Neuronal stem cell (in vitro differentiated cells): ENCODE measurements around the gene SH2D4B.

Experiments
- DNase-seq: peaks from one replicate; pipeline ENCODE4 v3.0.0-alpha.2; 2013; ENCODE audit warnings: low spot score
- H2AFZ ChIP-seq: one replicate; pipeline ENCODE4 v1.6.1; 2013; ENCODE audit warnings: mild to moderate bottlenecking, low read length, inconsistent platforms
- H2AK5ac ChIP-seq: 2 replicates; pipeline ENCODE4 v1.6.1; 2013; ENCODE audit warnings: low read depth, mild to moderate bottlenecking, inconsistent platforms, low read length, moderate library complexity, mixed read lengths
- H2BK120ac ChIP-seq: 2 replicates; pipeline ENCODE4 v1.6.1; 2013; ENCODE audit warnings: low read depth, mild to moderate bottlenecking, inconsistent platforms, low read length, moderate library complexity, mixed read lengths
- H2BK12ac ChIP-seq: one replicate; pipeline ENCODE4 v1.6.1; 2013; ENCODE audit warnings: low read length, inconsistent platforms
- H2BK15ac ChIP-seq: 2 replicates; pipeline ENCODE4 v1.6.1; 2013; ENCODE audit warnings: mild to moderate bottlenecking, low read length, inconsistent platforms, mixed read lengths
- H2BK5ac ChIP-seq: one replicate; pipeline ENCODE4 v1.6.1; 2013; ENCODE audit warnings: inconsistent platforms, mild to moderate bottlenecking, low read length, moderate library complexity
- H3K14ac ChIP-seq: one replicate; pipeline ENCODE4 v1.6.1; 2013; ENCODE audit warnings: low read length, inconsistent platforms
- H3K18ac ChIP-seq: 2 replicates; pipeline ENCODE4 v1.6.1; 2013; ENCODE audit warnings: low read length, inconsistent platforms
- H3K23ac ChIP-seq: 2 replicates; pipeline ENCODE4 v1.6.1; 2013; ENCODE audit warnings: low read depth, mild to moderate bottlenecking, mixed read lengths, low read length, inconsistent platforms; ENCODE audit not compliant: poor library complexity
- H3K27ac ChIP-seq: replicated peaks from 3 replicates; pipeline ENCODE4 v1.5.1; 2013; ENCODE audit warnings: low read length, inconsistent platforms
- H3K27me3 ChIP-seq, 3 experiments: 2 replicates each; pipeline ENCODE4 v1.6.1; 2013; ENCODE audit warnings: low read length in 3 of 3, mild to moderate bottlenecking in 2 of 3, inconsistent platforms in 1 of 3, low read depth in 1 of 3, mixed read lengths in 1 of 3, moderate library complexity in 1 of 3; ENCODE audit not compliant: control insufficient read depth in 3 of 3, insufficient read depth in 3 of 3
- H3K36me3 ChIP-seq, 2 donors: replicated peaks in 1 of 2; 2 replicates each; pipeline ENCODE4 v1.6.1; 2013; ENCODE audit warnings: low read length in 2 of 2; ENCODE audit not compliant: control insufficient read depth in 2 of 2, insufficient read depth in 2 of 2
- H3K4ac ChIP-seq: 2 replicates; pipeline ENCODE4 v1.6.1; 2013; ENCODE audit warnings: inconsistent platforms, mild to moderate bottlenecking, low read length, moderate library complexity
- H3K4me1 ChIP-seq, 2 donors: 1 replicate in 1 of 2; 2 replicates in 1 of 2; pipeline ENCODE4 v1.6.1; 2013; ENCODE audit warnings: low read length in 2 of 2, low read depth in 1 of 2; ENCODE audit not compliant: control insufficient read depth in 2 of 2, insufficient read depth in 1 of 2
- H3K4me2 ChIP-seq: one replicate; pipeline ENCODE4 v1.6.1; 2013; ENCODE audit warnings: mild to moderate bottlenecking, low read length, inconsistent platforms; ENCODE audit not compliant: insufficient read depth, poor library complexity, severe bottlenecking
- H3K4me3 ChIP-seq, 2 donors: 2 replicates each; pipeline ENCODE4 v1.5.1; 2013; ENCODE audit warnings: low read length in 2 of 2, mild to moderate bottlenecking in 2 of 2, inconsistent platforms in 1 of 2, moderate library complexity in 1 of 2
- H3K79me1 ChIP-seq: one replicate; pipeline ENCODE4 v1.6.1; 2013; ENCODE audit warnings: low read depth, mild to moderate bottlenecking, inconsistent platforms, low read length, moderate library complexity
- H3K9ac ChIP-seq: one replicate; pipeline ENCODE4 v1.6.1; 2013; ENCODE audit warnings: mild to moderate bottlenecking, low read depth, low read length, inconsistent platforms; ENCODE audit not compliant: poor library complexity
- H3K9me3 ChIP-seq, 2 donors: replicated peaks in 1 of 2; 2 replicates each; pipeline versions ENCODE3 to v1.6.1; 2013; ENCODE audit warnings: low read length in 2 of 2, mild to moderate bottlenecking in 2 of 2, inconsistent platforms in 1 of 2, low read depth in 1 of 2, mixed read lengths in 1 of 2, moderate library complexity in 1 of 2; ENCODE audit not compliant: control insufficient read depth in 2 of 2, insufficient read depth in 1 of 2
- H4K8ac ChIP-seq: one replicate; pipeline ENCODE4 v1.6.1; 2013; ENCODE audit warnings: low read depth, mild to moderate bottlenecking, inconsistent platforms, low read length, moderate library complexity
- H4K91ac ChIP-seq: one replicate; pipeline ENCODE4 v1.6.1; 2013; ENCODE audit warnings: low read length, low read depth, mild to moderate bottlenecking, inconsistent platforms; ENCODE audit not compliant: poor library complexity
- WGBS, 2 donors: extraction: QIAGEN DNeasy Blood & Tissue Kit; methylation state at CpG; one replicate each; pipeline ENCODE4 v1.1.7; 2013; ENCODE audit warnings: missing lambda C conversion rate in 2 of 2, mixed read lengths in 1 of 2; ENCODE audit not compliant: insufficient read length in 2 of 2, insufficient replicate concordance in 1 of 2; ENCODE audit errors: extremely low coverage in 2 of 2; 5-methylcytosine and 5-hydroxymethylcytosine counted together

SH2D4B gene

GRCh38 chr10:80690434-80690833 lies 152.7 kb downstream of the SH2D4B start:
- Histone ChIP-seq H2AFZ (no peak overlapping the region), H3K18ac (no peak overlapping the region), H3K36me3 (no peaks in the 10 kb centered on the region), H3K4me1 (peaks cover 0 to 6% of the 10 kb centered on the region in 2 donors), H2BK5ac (no peak overlapping the region), H3K9ac (no peak overlapping the region), H4K8ac (no peak overlapping the region), H4K91ac (no peak overlapping the region), H3K4me3 (no peak overlapping the region), H3K9me3 (no peaks in the 10 kb centered on the region), H2BK12ac (no peak overlapping the region), H3K27ac (no peak overlapping the region), H3K79me1 (no peaks in the 10 kb centered on the region), H3K23ac (no peak overlapping the region), H3K4ac (no peak overlapping the region), H3K27me3 (peaks cover 0 to 4% (median 0%) of the 10 kb centered on the region in 3 experiments), H2BK120ac (no peak overlapping the region), H2BK15ac (no peak overlapping the region), H2AK5ac (no peak overlapping the region), H3K4me2 (no peak overlapping the region), H3K14ac (no peak overlapping the region)
- no peak for DNase-seq

GRCh38 chr10:80691441-80691840 lies 153.7 kb downstream of the SH2D4B start:
- Histone ChIP-seq H3K23ac (no peak overlapping the region), H3K4ac (no peak overlapping the region), H3K18ac (no peak overlapping the region), H4K91ac (no peak overlapping the region), H2BK12ac (no peak overlapping the region), H3K79me1 (no peaks in the 10 kb centered on the region), H3K4me3 (no peak overlapping the region), H4K8ac (no peak overlapping the region), H3K9ac (no peak overlapping the region), H2BK15ac (no peak overlapping the region), H3K27me3 (peaks cover 0 to 4% (median 0%) of the 10 kb centered on the region in 3 experiments), H2BK5ac (no peak overlapping the region), H3K14ac (no peak overlapping the region), H2AK5ac (no peak overlapping the region), H2BK120ac (no peak overlapping the region), H3K27ac (no peak overlapping the region), H2AFZ (no peak overlapping the region), H3K4me2 (no peak overlapping the region), H3K4me1 (peaks cover 0 to 4% of the 10 kb centered on the region in 2 donors), H3K36me3 (no peaks in the 10 kb centered on the region), H3K9me3 (no peaks in the 10 kb centered on the region)
- no peak for DNase-seq

- DNase-seq, result no peak
- Histone ChIP-seq H3K27me3 (peaks cover 0 to 4% (median 0%) of the 10 kb centered on the region in 3 experiments), H2BK5ac (no peak overlapping the region)
Observed at GRCh38 chr10:80693565-80693964, 155.9 kb downstream of the SH2D4B start.

DNA sequence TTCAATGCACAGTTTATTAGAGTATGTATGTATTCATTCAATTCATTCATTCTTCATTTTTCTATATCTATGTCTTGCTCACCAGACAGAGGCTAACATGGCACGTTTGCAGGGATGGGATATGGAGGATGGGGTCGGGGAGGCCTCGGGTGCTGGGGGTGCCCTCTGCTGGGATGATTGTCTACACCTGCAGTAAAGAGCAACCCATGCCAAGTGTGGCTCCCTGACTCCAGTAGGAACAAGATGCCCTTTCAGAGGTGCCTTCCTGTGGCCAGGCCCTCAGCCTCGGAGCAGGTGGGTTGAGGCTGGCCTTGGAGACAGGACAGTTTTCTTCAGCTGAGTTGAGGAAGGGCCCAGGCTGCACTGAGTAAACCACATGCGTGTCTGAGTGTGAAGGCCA lies 157.2 kb downstream of the SH2D4B start:
- H4K91ac ChIP-seq, result no peak overlapping the region
- no peak overlapping the region for H2BK15ac ChIP-seq
- H2BK120ac ChIP-seq, result no peak overlapping the region
- no peak for DNase-seq
- no peak overlapping the region for H3K14ac ChIP-seq
- no peak overlapping the region for H3K18ac ChIP-seq
- peaks cover 0 to 4% (median 0%) of the 10 kb centered on the region in 3 experiments for H3K27me3 ChIP-seq
- H3K23ac ChIP-seq, result peak overlapping the region; percentile 37
- no peak overlapping the region for H3K9ac ChIP-seq
- no peaks in the 10 kb centered on the region for H3K79me1 ChIP-seq
- H3K36me3 ChIP-seq, result no peaks in the 10 kb centered on the region
- WGBS, 2 donors, result no CpG with 5 or more reads among the region's 5 CpGs
- no peak overlapping the region for H2BK5ac ChIP-seq
- peak overlapping the region; percentile 19 for H4K8ac ChIP-seq
- H3K4me2 ChIP-seq, result no peak overlapping the region
- no peak overlapping the region for H2BK12ac ChIP-seq
- no peak overlapping the region for H3K4me3 ChIP-seq
- no peaks in the 10 kb centered on the region for H3K4me1 ChIP-seq
- H3K4ac ChIP-seq, result no peak overlapping the region
- H2AK5ac ChIP-seq, result no peak overlapping the region
- H2AFZ ChIP-seq, result no peak overlapping the region
- no peaks in the 10 kb centered on the region for H3K9me3 ChIP-seq
- no peak overlapping the region for H3K27ac ChIP-seq

More at GRCh38 chr10:80693565-80693964, 155.9 kb downstream of the SH2D4B start:
- Histone ChIP-seq H4K8ac (no peak overlapping the region), H2BK12ac (no peak overlapping the region), H3K4me3 (no peak overlapping the region), H2BK120ac (no peak overlapping the region), H2AK5ac (no peak overlapping the region), H3K79me1 (no peaks in the 10 kb centered on the region), H3K18ac (no peak overlapping the region), H3K4me2 (no peak overlapping the region), H3K4me1 (no peaks in the 10 kb centered on the region), H3K14ac (no peak overlapping the region), H2AFZ (no peak overlapping the region), H3K9me3 (no peaks in the 10 kb centered on the region), H3K23ac (no peak overlapping the region), H3K4ac (no peak overlapping the region), H3K9ac (no peak overlapping the region), H4K91ac (no peak overlapping the region), H2BK15ac (no peak overlapping the region), H3K36me3 (no peaks in the 10 kb centered on the region), H3K27ac (no peak overlapping the region)
- no CpG with 5 or more reads among the region's 3 CpGs for WGBS, 2 donors
